Lower leg skin (tissue), 4 donors: Measurements from ENCODE around the gene TRIM63. TPM values are rescaled to one million over a fixed set of nuclear protein-coding genes. Genes with fewer than 3 reads are reported as not detected.
"Not testable (repeated sequence)": the region's sequence is repeated elsewhere in the genome, so short reads cannot be mapped to it uniquely, and the experiment has no call there.

Source experiments
- DNase-seq, 2 donors: peaks; one replicate each; pipeline ENCODE4 v3.0.0-alpha.2; 2019; ENCODE audit warnings: low spot score in 2 of 2
- H3K4me3 ChIP-seq: fragments of 200-600 bp; sonication (generic); 2 replicates; pipeline ENCODE4 v1.5.1; 2017; ENCODE audit warnings: mild to moderate bottlenecking, low read depth; ENCODE audit not compliant: poor library complexity, severe bottlenecking
- CTCF ChIP-seq, 3 donors: fragments of 450-650 bp; IDR thresholded peaks; one replicate each; pipeline ENCODE4 v1.5.1; 2016; ENCODE audit warnings: antibody characterized with exemption in 3 of 3, mild to moderate bottlenecking in 3 of 3, moderate library complexity in 2 of 3
- POLR2A ChIP-seq, 2 donors: fragments of 450-650 bp; IDR thresholded peaks; one replicate each; pipeline ENCODE4 v1.6.1; 2016 to 2017; ENCODE audit warnings: antibody characterized with exemption in 2 of 2, mild to moderate bottlenecking in 1 of 2, moderate library complexity in 1 of 2
- WGBS, 2 donors: methylation state at CpG; one replicate each; pipeline ENCODE4 v1.1.5; 2018; 5-methylcytosine and 5-hydroxymethylcytosine counted together
- intact Hi-C: fragments of 100-400 bp; cut with DNase I; formaldehyde crosslinking; loops from one replicate; pipeline ENCODE4 v1.15.0; 2023; ENCODE audit warnings: low total_unique reads
- total RNA-seq, 4 donors: library from RNA; depleted of rRNA; stranded (reverse); fragments of >200 nt; gene quantifications; one replicate each; pipeline ENCODE4 v1.1.0, GENCODE V29; 2016

TRIM63 gene
- total RNA-seq, 4 donors from 2014 or later = 0.21 to 2.5 (median 2.1) TPM

- WGBS, 2 donors = 80 to 81% methylated on average over 5 of the region's 5 CpGs
- H3K4me3 ChIP-seq = no peak overlapping the region
- intact Hi-C loops = no loop called here
- TF ChIP-seq CTCF (IDR thresholded peaks at IDR 0.05) (no peak), POLR2A (IDR thresholded peaks at IDR 0.05) (no peak)
- DNase-seq = no peak
These were observed 42.1 kb upstream of the TRIM63 start for GRCh38 chr1:26109229-26110164.

- 40 to 49% methylated on average over 5 of the region's 5 CpGs for WGBS, 2 donors
- DNase-seq, H3K4me3 ChIP-seq: not testable (repeated sequence)
- intact Hi-C loops = loop anchor here (2.0 kb wide), 1 partner anchor 40 kb away; no protein-coding TSS in a partner anchor
These were observed 37.8 kb upstream of the TRIM63 start for GRCh38 chr1:26105226-26105548.

GRCh38 chr1:26102526-26102925, 35.1 kb upstream of the TRIM63 start:
- intact Hi-C loops = no loop called here
- no peak for DNase-seq
- WGBS, 2 donors = 46 to 52% methylated on average over 2 of the region's 2 CpGs
- TF ChIP-seq CTCF (IDR thresholded peaks at IDR 0.05) (no peak), POLR2A (IDR thresholded peaks at IDR 0.05) (no peak)
- no peak overlapping the region for H3K4me3 ChIP-seq

GRCh38 chr1:26102119-26102518, 34.7 kb upstream of the TRIM63 start:
- intact Hi-C loops = no loop called here
- DNase-seq = no peak
- 82 to 93% methylated on average over 3 of the region's 3 CpGs for WGBS, 2 donors
- H3K4me3 ChIP-seq = no peak overlapping the region
- TF ChIP-seq CTCF (IDR thresholded peaks at IDR 0.05) = no peak
- TF ChIP-seq POLR2A (IDR thresholded peaks at IDR 0.05) = no peak

GRCh38 chr1:26100204-26100603, 32.8 kb upstream of the TRIM63 start:
- 82 to 86% methylated on average over 10 of the region's 10 CpGs for WGBS, 2 donors
- intact Hi-C loops, H3K4me3 ChIP-seq, DNase-seq: not testable (repeated sequence)

- DNase-seq = no peak
- intact Hi-C loops = loop anchor here (10.0 kb wide), 1 partner anchor 65 kb away; no protein-coding TSS in a partner anchor
- 86 to 93% methylated on average over 3 of the region's 3 CpGs for WGBS, 2 donors
- TF ChIP-seq CTCF (IDR thresholded peaks at IDR 0.05) = no peak
- TF ChIP-seq POLR2A (IDR thresholded peaks at IDR 0.05) = no peak
- no peak overlapping the region for H3K4me3 ChIP-seq
These were observed 32.4 kb upstream of the TRIM63 start for GRCh38 chr1:26099780-26100179.
